H9 (cell line): ENCODE measurements around the gene FRMPD3. TPM values are rescaled to one million over a fixed set of nuclear protein-coding genes. Genes with fewer than 3 reads are reported as not detected.
A peak's percentile ranks its signal among the peaks of the same experiment; 100 is the strongest.
"Not testable (repeated sequence)": the region's sequence is repeated elsewhere in the genome, so short reads cannot be mapped to it uniquely, and the experiment has no call there.

Experiments used
- DNase-seq: peaks from one replicate; pipeline ENCODE4 v3.0.0-alpha.2; 2017
- H2AFZ ChIP-seq: one replicate; pipeline ENCODE4 v1.6.1; 2013; ENCODE audit warnings: mild to moderate bottlenecking, low read length, control low read depth, moderate library complexity
- H2AK5ac ChIP-seq: 2 replicates; pipeline ENCODE4 v1.6.1; 2013; ENCODE audit warnings: low read length, control low read depth, mixed read lengths; ENCODE audit not compliant: insufficient read length
- H2BK120ac ChIP-seq: one replicate; pipeline ENCODE4 v1.6.1; 2013; ENCODE audit warnings: low read depth, mild to moderate bottlenecking, low read length, control low read depth, inconsistent platforms; ENCODE audit not compliant: poor library complexity, severe bottlenecking
- H2BK12ac ChIP-seq: 2 replicates; pipeline ENCODE4 v1.6.1; 2013; ENCODE audit warnings: low read length, control low read depth, mixed read lengths, low read depth; ENCODE audit not compliant: insufficient read length
- H2BK15ac ChIP-seq: 2 replicates; pipeline ENCODE4 v1.6.1; 2013; ENCODE audit warnings: low read depth, low read length, control low read depth
- H2BK20ac ChIP-seq: one replicate; pipeline ENCODE4 v1.6.1; 2013; ENCODE audit warnings: low read depth, mild to moderate bottlenecking, low read length, control low read depth, inconsistent platforms; ENCODE audit not compliant: poor library complexity, severe bottlenecking
- H2BK5ac ChIP-seq: 2 replicates; pipeline ENCODE4 v1.6.1; 2013; ENCODE audit warnings: low read length, control low read depth, mixed read lengths; ENCODE audit not compliant: insufficient read length
- H3K14ac ChIP-seq: 2 replicates; pipeline ENCODE4 v1.6.1; 2013; ENCODE audit warnings: low read length, control low read depth; ENCODE audit not compliant: insufficient read depth
- H3K18ac ChIP-seq: 2 replicates; pipeline ENCODE4 v1.6.1; 2013; ENCODE audit warnings: low read depth, mild to moderate bottlenecking, mixed read lengths, low read length, control low read depth; ENCODE audit not compliant: insufficient read length
- H3K23ac ChIP-seq: 2 replicates; pipeline ENCODE4 v1.6.1; 2013; ENCODE audit warnings: low read length, control low read depth, mixed read lengths, low read depth; ENCODE audit not compliant: insufficient read length
- H3K23me2 ChIP-seq: 2 replicates; pipeline ENCODE4 v1.6.1; 2013; ENCODE audit warnings: low read depth, mild to moderate bottlenecking, mixed read lengths, low read length, control low read depth; ENCODE audit not compliant: insufficient read length, poor library complexity, severe bottlenecking
- H3K27ac ChIP-seq: 2 replicates; pipeline ENCODE4 v1.5.1; 2013; ENCODE audit warnings: low read length, control low read depth, mixed read lengths, low read depth; ENCODE audit not compliant: insufficient read length
- H3K27me3 ChIP-seq: 2 replicates; pipeline ENCODE4 v1.6.1; 2013; ENCODE audit warnings: low read length, control low read depth, inconsistent platforms; ENCODE audit not compliant: insufficient read depth
- H3K4ac ChIP-seq: 2 replicates; pipeline ENCODE4 v1.6.1; 2013; ENCODE audit warnings: low read depth, mild to moderate bottlenecking, control low read depth, inconsistent platforms, low read length, moderate library complexity
- H3K4me1 ChIP-seq: 2 replicates; pipeline ENCODE4 v1.6.1; 2013; ENCODE audit warnings: low read length, control low read depth, inconsistent platforms; ENCODE audit not compliant: insufficient read depth
- H3K4me2 ChIP-seq: 2 replicates; pipeline ENCODE4 v1.6.1; 2013; ENCODE audit warnings: low read length, control low read depth, mixed read lengths; ENCODE audit not compliant: insufficient read length, insufficient read depth
- H3K56ac ChIP-seq: 2 replicates; pipeline ENCODE4 v1.6.1; 2013; ENCODE audit warnings: low read depth, mild to moderate bottlenecking, mixed read lengths, low read length, control low read depth; ENCODE audit not compliant: insufficient read length
- H3K79me1 ChIP-seq: 2 replicates; pipeline ENCODE4 v1.6.1; 2013; ENCODE audit warnings: low read depth, mild to moderate bottlenecking, moderate library complexity, low read length, control low read depth, inconsistent platforms; ENCODE audit not compliant: insufficient read depth, poor library complexity, severe bottlenecking
- H3K79me2 ChIP-seq: 2 replicates; pipeline ENCODE4 v1.6.1; 2013; ENCODE audit warnings: low read length, control low read depth, inconsistent platforms; ENCODE audit not compliant: insufficient read depth
- H3K9ac ChIP-seq: 2 replicates; pipeline ENCODE4 v1.6.1; 2013; ENCODE audit warnings: low read length, control low read depth, mixed read lengths; ENCODE audit not compliant: insufficient read length; ENCODE audit errors: extremely low read depth
- H3K9me3 ChIP-seq: one replicate; pipeline ENCODE4 v1.6.1; 2013; ENCODE audit warnings: low read depth, low read length, inconsistent platforms; ENCODE audit not compliant: control insufficient read depth
- H3T11ph ChIP-seq: one replicate; pipeline ENCODE4 v1.6.1; 2013; ENCODE audit warnings: mild to moderate bottlenecking, low read length, control low read depth, inconsistent platforms
- H4K20me1 ChIP-seq: one replicate; pipeline ENCODE4 v1.6.1; 2013; ENCODE audit not compliant: control insufficient read depth, insufficient read length, insufficient read depth
- H4K5ac ChIP-seq: 2 replicates; pipeline ENCODE4 v1.6.1; 2013; ENCODE audit warnings: low read depth, mild to moderate bottlenecking, mixed read lengths, low read length, control low read depth; ENCODE audit not compliant: insufficient read length
- H4K8ac ChIP-seq: replicated peaks from 2 replicates; pipeline ENCODE4 v1.6.1; 2013; ENCODE audit warnings: low read length, control low read depth, mixed read lengths, low read depth; ENCODE audit not compliant: insufficient read length
- H4K91ac ChIP-seq: 2 replicates; pipeline ENCODE4 v1.6.1; 2013; ENCODE audit warnings: low read depth, mild to moderate bottlenecking, moderate library complexity, mixed read lengths, low read length, control low read depth; ENCODE audit not compliant: insufficient read length
- H3K27ac Mint-ChIP-seq, 3 experiments: 2 replicates in 2 of 3; 3 replicates in 1 of 3; pipeline ENCODE4 v1.8.0; 2020 to 2021; ENCODE audit warnings: mixed read lengths in 3 of 3, mild to moderate bottlenecking in 1 of 3, moderate library complexity in 1 of 3
- H3K27me3 Mint-ChIP-seq: 2 replicates; pipeline ENCODE4 v1.8.0; 2021; ENCODE audit warnings: low read depth, mild to moderate bottlenecking, moderate library complexity, mixed read lengths
- H3K36me3 Mint-ChIP-seq, 3 experiments: 2 replicates in 2 of 3; 3 replicates in 1 of 3; pipeline ENCODE4 v1.8.0; 2020 to 2021; ENCODE audit warnings: low read depth in 3 of 3, mixed read lengths in 3 of 3; ENCODE audit not compliant: insufficient read depth in 1 of 3
- H3K4me1 Mint-ChIP-seq, 2 experiments: 2 replicates each; pipeline ENCODE4 v1.8.0; 2020; ENCODE audit warnings: mixed read lengths in 2 of 2
- H3K4me3 Mint-ChIP-seq, 2 experiments: 2 replicates in 1 of 2; 3 replicates in 1 of 2; pipeline ENCODE4 v1.8.0; 2020 to 2021; ENCODE audit warnings: mild to moderate bottlenecking in 2 of 2, mixed read lengths in 2 of 2, moderate library complexity in 1 of 2
- H3K9me3 Mint-ChIP-seq, 2 experiments: 2 replicates in 1 of 2; 3 replicates in 1 of 2; pipeline ENCODE4 v1.8.0; 2020; ENCODE audit warnings: mild to moderate bottlenecking in 2 of 2, mixed read lengths in 2 of 2, moderate library complexity in 1 of 2
- CTCF ChIP-seq: fragments of 200-600 bp; sonication (generic); conservative IDR thresholded peaks from 3 replicates; pipeline ENCODE4 v1.8.0; 2021; ENCODE audit warnings: antibody characterized with exemption, mild to moderate bottlenecking
- WGBS: extraction: QIAGEN DNeasy Blood & Tissue Kit; methylation state at CpG from one replicate; pipeline ENCODE4 v1.1.7; 2013; ENCODE audit warnings: missing lambda C conversion rate, low lambda C conversion rate, mixed read lengths; ENCODE audit not compliant: insufficient read length; ENCODE audit errors: extremely low coverage; 5-methylcytosine and 5-hydroxymethylcytosine counted together
- total RNA-seq: library from RNA; stranded (reverse); gene quantifications from 2 replicates; pipeline ENCODE4 v1.2.1, GENCODE V29; 2021

Gene FRMPD3
- total RNA-seq, 1 experiment from 2014 or later, result 0.26 TPM

- Histone ChIP-seq H2AFZ (no peak overlapping the region), H4K91ac (no peak overlapping the region), H2BK12ac (no peak overlapping the region), H2AK5ac (no peak overlapping the region), H3K23me2 (no peaks in the 10 kb centered on the region), H3K27me3 (no peaks in the 10 kb centered on the region), H2BK15ac (no peak overlapping the region), H3K79me1 (no peaks in the 10 kb centered on the region), H3K9me3 (no peaks in the 10 kb centered on the region), H4K5ac (no peak overlapping the region), H2BK20ac (no peak overlapping the region), H3K4me2 (no peak overlapping the region), H3T11ph (no peak overlapping the region), H3K56ac (no peak overlapping the region), H4K8ac (no peak overlapping the region), H3K18ac (no peak overlapping the region), H2BK5ac (no peak overlapping the region), H3K23ac (no peak overlapping the region), H3K27ac (no peak overlapping the region), H2BK120ac (no peak overlapping the region), H3K14ac (no peak overlapping the region), H3K9ac (no peak overlapping the region), H3K4me1 (peaks cover 8% of the 10 kb centered on the region; the same call in 1 of the 2 replicates), H3K4ac (no peak overlapping the region), H3K79me2 (no peaks in the 10 kb centered on the region), H4K20me1 (no peaks in the 10 kb centered on the region)
- no CpG with 5 or more reads among the region's 7 CpGs for WGBS
- Mint-ChIP-seq H3K27ac (no peak overlapping the region; a peak in 1 of 7 replicates), H3K27me3 (no peaks in the 10 kb centered on the region; the same call in 1 of the 2 replicates), H3K9me3 (peaks cover 0 to 22% of the 10 kb centered on the region in 2 experiments; a peak in 2 of 5 replicates), H3K4me3 (no peak overlapping the region), H3K36me3 (0 out of 7 replicates have a peak, but pooled peaks cover 0 to 2% (median 0%) of the 10 kb centered on the region in 3 experiments), H3K4me1 (peaks cover 1 to 3% of the 10 kb centered on the region in 2 experiments; a peak in 2 of 4 replicates)
- peak; percentile 62 for TF ChIP-seq CTCF
- DNase-seq, result peak; percentile 60
These were observed 21.5 kb downstream of the FRMPD3 start for GRCh38 chrX:107470971-107471370.

GRCh38 chrX:107471420-107471819 is 22.0 kb downstream of the FRMPD3 start:
- not testable (repeated sequence) for H2AK5ac ChIP-seq, H3K14ac ChIP-seq, H3K79me1 ChIP-seq, H4K5ac ChIP-seq, H3K27me3 ChIP-seq, H3K36me3 Mint-ChIP-seq, H2BK12ac ChIP-seq, H3K23ac ChIP-seq, H3K56ac ChIP-seq, DNase-seq, H3K18ac ChIP-seq, H3K79me2 ChIP-seq, H3K4me2 ChIP-seq, H3K23me2 ChIP-seq, H4K8ac ChIP-seq, H3T11ph ChIP-seq, H2BK5ac ChIP-seq, H4K20me1 ChIP-seq, H2BK15ac ChIP-seq, H3K4ac ChIP-seq, H3K27ac Mint-ChIP-seq, H3K9me3 ChIP-seq, H2BK20ac ChIP-seq, H3K27me3 Mint-ChIP-seq, H3K27ac ChIP-seq, H3K4me1 Mint-ChIP-seq, H4K91ac ChIP-seq, H2AFZ ChIP-seq, H3K9ac ChIP-seq, H3K4me1 ChIP-seq, H2BK120ac ChIP-seq, H3K4me3 Mint-ChIP-seq
- H3K9me3 Mint-ChIP-seq, result peaks cover 0 to 26% of the 10 kb centered on the region in 2 experiments; a peak in 2 of 5 replicates
- no CpG with 5 or more reads among the region's 4 CpGs for WGBS
